GM21576 (cell line): ENCODE results near the gene C1orf116.

ENCODE experiments used
- ATAC-seq: cut with Tn5 transposase; IDR thresholded peaks from one replicate; pipeline ENCODE4 v1.9.1; 2021; ENCODE audit warnings: mild to moderate bottlenecking, moderate library complexity; ENCODE audit not compliant: unreplicated experiment

C1orf116 gene

GRCh38 chr1:207020709-207021107 is 11.8 kb downstream of the C1orf116 start:
- ATAC-seq: no peak

DNA sequence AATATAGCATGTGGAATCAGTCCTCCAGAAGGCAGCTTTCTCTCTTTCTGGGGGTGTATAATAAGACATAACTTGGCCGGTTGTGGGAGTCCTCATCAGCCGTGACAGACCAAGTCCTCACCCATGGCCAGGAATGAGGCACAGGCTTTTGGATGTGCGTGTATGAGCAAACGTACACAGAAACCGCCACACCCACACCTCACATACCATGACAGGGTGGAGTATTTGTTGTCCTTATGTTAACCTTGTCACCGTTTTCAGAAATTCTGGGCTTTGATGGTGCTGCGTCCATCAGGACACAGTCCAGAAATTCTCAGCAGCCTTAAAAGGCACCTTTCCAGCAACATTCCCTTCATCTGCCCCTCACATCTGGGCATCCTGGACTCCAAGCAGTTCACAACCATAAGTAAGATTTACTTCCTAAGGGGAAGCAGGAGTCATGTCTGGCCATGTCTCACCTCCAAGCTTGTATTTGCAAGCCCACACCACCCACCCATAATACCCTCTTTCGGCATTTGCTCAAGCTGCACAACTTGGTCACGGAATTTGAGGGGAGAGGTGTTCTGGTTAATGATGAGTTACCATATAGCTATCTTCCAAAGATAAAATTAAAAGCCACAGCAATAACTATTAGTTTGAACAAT is 12.4 kb downstream of the C1orf116 start:
- no peak for ATAC-seq

GRCh38 chr1:207019661-207020060 is 12.9 kb downstream of the C1orf116 start:
- no peak for ATAC-seq

DNA sequence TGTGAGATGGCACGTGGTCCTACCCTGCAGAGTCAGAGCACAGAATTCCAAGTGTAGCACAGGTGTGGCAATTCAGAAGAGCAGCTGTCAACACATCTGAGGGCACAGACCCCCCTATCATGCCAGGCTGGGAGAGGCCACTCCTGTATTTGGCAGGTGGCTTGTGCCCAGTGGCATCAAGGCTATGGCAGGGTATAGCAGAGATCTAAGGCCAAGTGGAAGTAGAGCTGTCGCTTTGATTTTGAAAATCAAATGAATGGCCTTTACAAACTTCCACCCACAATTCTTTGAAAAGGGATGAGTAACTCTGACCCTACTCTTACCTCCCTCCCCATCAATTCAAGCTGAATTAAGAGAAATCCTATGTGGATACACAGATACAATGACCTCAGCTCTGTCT is 13.4 kb downstream of the C1orf116 start:
- no peak for ATAC-seq

DNA sequence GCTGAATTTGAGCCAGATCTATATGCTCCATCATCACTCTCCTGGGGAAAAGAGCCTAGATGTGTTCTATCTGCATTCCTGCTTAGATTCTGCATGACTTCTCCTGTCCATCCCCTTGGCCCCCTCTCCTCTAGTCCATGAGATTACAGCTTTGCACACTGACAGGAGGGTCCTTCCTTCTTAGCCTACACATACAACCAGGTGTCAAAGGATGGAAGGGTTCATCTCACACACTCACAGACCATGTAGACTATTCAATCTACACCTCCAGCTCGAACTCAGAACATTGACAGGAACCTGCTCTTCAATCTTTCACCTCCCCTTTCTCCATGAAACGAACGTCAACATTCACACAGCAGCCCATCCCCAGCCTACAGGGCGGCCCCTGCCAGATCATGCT is 13.8 kb downstream of the C1orf116 start:
- no peak for ATAC-seq

DNA sequence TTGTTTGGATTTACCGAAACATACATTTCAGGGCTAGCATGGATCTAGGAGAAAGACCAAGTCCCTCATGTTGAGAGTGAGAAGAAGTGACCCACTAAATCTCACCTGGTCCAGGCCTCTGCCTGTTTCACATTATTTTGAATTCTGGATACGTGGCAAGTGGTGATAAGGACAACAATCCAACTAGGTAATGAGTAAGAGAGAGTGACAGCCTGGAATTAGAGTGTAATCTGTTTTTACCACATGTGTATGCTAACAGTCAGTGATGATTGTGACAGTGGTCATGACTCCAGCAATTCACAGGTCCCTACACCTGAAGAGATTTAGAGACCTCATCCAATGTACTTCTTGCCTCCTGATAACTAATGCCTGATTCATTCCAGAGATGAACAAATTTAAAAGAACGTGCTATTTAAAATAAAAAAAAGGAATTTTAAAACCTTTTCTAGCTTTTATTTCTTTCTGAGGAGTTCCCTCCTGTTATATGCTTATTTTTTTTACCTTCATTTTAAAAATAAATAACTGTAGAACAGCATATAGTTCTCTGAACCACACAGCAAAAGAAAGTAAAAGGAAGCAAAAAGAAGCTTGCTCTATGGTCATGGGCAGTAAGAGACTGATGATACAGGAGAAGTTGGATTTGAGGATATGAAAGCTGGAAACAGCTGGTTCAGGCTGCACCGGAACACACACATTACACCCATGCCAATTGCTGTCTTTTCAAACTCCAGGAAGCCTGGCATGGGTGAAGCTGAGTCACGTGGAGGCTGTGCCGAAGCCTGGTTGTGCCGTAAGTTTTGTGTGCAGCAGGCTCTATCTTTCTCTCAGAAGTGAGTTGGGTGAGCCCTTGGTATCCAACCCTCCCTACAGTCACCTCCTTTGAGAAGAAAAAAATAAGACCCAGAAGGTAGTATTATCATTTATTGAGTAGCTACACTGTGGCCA is 14.7 kb downstream of the C1orf116 start:
- no peak for ATAC-seq

DNA sequence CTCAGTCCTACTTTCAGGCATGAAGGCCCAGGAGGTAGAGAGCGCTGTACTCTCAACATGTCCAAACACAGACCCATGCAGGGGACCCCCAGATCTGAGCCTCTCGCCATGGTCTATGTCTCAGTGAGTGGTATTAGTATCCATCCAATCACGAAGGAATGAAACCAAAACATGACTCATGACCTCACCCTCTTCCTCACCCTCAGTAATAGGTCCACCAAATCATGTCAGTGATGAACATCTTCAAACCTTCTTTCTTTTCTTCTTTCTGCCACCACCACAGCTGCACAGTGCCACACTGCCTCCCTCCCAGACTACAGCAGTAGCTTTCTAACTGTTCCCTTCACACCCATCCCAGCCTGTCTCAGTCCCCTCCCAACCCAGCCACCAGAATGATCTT is 16.8 kb downstream of the C1orf116 start:
- no peak for ATAC-seq

- ATAC-seq: no peak
These were observed 17.8 kb downstream of the C1orf116 start for GRCh38 chr1:207014728-207015127.

DNA sequence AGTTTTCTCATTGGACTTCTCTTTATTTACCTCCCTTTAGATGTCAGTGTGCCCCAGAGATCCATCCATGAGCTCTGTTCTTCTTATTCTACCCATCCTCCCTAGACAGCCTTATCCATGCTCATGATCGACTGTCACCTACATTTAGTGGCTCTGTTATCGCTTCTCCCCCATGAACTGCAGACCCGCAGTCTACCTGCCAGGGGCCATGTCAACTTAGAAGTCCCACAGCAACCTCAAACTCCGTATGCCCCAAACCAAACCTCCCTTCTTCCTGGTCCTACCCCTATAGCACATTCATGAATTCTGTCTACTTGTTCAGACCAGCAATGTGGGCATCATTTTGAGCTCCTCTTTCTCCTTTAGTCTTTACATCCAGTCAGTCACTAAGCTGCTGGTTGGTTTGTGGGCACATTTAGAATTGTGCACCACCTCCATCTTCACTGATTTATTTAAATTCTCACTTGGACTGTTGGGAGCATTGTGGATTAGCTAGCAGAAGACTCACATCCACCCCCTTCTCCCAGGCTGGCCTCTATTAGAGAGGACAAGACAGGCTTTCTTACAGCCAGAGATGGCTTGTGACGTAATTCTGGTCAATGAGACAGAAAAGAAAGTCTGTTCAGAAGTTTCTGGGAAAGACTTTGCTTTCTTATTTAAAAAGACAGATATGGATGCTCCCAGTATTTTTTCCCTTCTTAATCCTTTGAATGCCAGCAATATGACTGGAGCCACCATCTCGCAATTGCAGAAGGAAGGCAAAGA is 19.1 kb downstream of the C1orf116 start:
- ATAC-seq: no peak

GRCh38 chr1:207010726-207011125 is 21.8 kb downstream of the C1orf116 start:
- no peak for ATAC-seq

DNA sequence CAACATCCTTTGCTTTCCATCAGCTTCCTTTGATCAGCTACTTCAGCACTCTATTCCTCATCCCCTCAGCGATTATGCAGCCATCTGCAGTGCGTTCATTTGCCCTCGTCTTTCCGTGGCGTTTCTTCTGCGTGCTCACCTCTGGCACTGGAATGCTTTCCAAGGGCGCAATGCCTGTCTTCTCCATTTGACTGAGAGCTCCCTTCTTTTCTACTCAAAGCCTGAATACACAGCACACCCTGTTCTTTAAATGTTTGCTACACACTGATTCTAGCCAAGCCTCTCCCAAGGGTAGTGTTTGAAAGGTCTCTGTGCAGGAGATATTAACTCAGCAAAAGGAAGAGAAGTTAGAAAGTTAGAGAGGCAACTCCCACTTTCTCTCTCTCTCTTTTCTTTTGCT is 22.6 kb downstream of the C1orf116 start:
- no peak for ATAC-seq

DNA sequence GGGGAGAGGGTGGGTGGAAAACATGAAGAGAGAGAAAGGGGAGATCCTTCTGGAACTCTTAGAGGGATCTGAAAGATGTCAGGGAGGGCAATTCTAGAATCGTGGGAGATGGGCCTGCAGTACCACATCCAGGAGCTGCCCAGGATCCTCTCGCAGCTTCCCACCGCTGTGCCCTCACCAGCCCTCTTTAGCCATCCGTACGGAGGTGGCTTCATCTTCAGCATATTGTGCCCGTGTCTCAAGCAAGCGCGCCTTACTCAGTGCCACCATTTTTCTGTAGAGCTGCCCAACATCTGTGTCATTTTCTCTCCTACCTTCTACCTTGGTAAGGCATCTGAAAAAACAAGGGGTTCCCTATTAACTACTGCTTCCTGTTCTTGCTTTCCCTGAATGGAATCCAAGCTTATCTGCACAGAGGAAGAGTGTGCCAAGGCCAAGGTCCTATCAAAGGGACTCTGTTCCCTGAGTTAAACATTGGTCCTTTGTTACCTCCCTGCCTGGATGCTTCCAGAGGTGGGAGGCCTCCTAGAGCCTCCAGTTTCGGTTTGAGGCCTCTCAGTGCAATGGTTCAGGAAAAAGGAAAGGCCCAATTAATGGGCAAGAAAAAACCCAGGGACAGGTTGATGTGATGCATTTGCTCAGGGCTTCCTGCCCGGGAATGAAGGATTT is 23.2 kb downstream of the C1orf116 start:
- ATAC-seq: no peak

GRCh38 chr1:207007352-207008033 is 25.1 kb downstream of the C1orf116 start:
- no peak for ATAC-seq

GRCh38 chr1:207006914-207007313 is 25.6 kb downstream of the C1orf116 start:
- no peak for ATAC-seq

DNA sequence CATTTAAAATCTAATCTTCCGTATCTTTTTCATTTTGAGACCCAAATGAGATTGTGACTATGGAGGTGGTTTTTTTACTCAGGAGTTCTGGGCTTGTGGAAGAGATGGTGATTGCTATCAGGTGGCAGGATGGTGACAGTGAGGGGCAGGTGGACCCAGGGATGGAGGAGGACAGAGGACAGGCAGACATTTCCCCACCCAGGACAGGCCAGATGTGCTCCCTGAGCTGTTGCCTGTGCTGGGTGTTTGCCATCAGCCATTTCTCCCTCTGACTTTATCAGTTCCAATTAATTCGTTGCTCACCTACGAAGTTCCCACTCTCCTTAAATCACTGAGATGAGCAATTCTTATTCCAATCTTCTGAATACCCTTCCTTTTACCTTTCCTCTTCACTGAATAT is 26.5 kb downstream of the C1orf116 start:
- ATAC-seq: no peak

- no peak for ATAC-seq
These were observed 27.4 kb downstream of the C1orf116 start for GRCh38 chr1:207004931-207005830.

DNA sequence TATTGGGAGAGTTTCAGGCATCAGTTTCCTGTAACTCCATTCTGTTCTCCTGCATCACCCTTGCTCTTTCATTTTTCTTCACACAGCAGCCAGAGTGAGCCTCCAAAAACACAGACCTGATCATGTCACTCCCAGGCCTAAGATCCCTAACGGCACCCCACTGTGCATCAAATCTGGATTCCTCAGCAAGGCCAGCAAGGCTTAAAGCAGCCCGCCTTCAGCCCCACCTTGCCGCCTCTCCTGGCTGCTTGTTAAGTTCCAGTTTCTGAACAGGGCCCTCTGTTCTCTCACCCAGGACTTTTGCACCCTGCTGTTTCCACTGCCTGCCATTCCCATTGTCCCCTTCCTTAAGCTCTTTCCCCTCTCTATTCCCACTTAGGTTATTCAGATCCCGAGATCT is 29.3 kb downstream of the C1orf116 start:
- no peak for ATAC-seq

DNA sequence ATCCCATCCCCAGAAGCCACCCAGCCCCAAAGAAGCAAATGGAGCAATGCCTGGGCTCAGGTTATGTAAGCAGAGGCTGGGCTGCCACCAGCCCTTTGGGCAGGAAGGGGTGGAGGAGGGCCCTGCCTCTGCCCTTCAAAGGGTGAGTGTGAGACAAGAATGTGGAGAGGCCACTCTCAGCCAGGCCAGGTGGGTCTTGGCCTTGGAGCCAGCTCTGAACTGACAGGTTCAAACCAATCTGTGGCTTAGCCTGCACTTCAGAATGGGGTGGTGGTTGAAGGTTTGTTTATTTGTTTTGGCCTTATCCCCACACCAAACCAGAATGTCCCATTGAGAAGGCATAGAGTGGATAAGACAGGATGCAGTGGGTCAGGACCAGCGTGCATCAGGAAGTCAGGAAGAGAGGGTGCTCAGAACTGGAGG is 29.8 kb downstream of the C1orf116 start:
- no peak for ATAC-seq

DNA sequence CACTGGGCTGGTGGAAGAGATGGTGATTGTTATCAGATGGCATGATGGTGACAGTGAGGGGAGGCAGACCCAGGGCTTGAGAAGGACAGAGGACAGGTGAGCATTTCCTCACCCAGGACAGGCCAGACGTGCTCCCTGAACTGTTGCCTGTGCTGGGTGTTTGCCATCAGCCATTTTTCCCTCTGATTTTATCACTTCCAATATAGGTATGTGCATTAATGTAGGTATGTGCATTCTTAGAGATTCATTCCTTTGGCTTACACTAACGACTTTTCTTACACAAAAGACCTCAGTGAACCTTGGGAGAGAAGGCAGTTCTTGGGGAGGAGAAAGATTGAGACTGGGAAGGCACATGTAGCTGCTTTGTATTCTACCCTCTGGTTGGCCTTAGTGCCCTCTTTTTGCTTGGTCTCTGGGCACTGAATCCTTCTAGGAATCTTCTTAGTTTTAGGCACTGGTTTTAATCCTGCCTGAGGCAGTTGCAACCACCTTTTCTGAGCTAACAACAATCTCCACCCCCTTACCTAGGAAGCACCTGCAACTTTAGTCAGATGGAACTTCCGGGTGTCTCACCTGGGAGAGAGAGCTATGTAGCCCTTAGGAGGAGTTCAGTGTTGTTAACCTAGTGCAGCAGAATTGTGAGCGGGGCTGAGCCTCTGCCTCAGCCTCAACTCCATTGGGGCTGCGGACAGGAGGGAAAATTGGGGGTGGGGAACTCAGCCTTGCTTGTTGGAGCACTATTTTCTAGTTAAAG is 30.9 kb downstream of the C1orf116 start:
- ATAC-seq: no peak
